IPS-15b (cell line): ENCODE measurements around the gene LRP8.

Experiments
- H3K27me3 ChIP-seq: one replicate; pipeline ENCODE4 v1.6.1; 2013; ENCODE audit warnings: low read length; ENCODE audit not compliant: control insufficient read depth, insufficient read depth
- H3K36me3 ChIP-seq: one replicate; pipeline ENCODE4 v1.6.1; 2013; ENCODE audit warnings: low read length; ENCODE audit not compliant: control insufficient read depth, insufficient read depth
- H3K4me1 ChIP-seq: one replicate; pipeline ENCODE4 v1.6.1; 2013; ENCODE audit warnings: mild to moderate bottlenecking, low read length; ENCODE audit not compliant: control insufficient read depth, insufficient read depth
- H3K4me3 ChIP-seq: one replicate; pipeline ENCODE4 v1.5.1; 2013; ENCODE audit warnings: low read depth, low read length
- H3K9ac ChIP-seq: one replicate; pipeline ENCODE4 v1.6.1; 2013; ENCODE audit warnings: low read depth, mild to moderate bottlenecking, low read length
- H3K9me3 ChIP-seq: one replicate; pipeline ENCODE4 v1.6.1; 2013; ENCODE audit warnings: mild to moderate bottlenecking, low read length; ENCODE audit not compliant: control insufficient read depth, insufficient read depth

LRP8 gene

GRCh38 chr1:53369034-53369750 lies 41.3 kb upstream of the LRP8 start:
- Histone ChIP-seq H3K9ac (no peak overlapping the region), H3K36me3 (no peaks in the 10 kb centered on the region), H3K27me3 (no peaks in the 10 kb centered on the region), H3K4me1 (no peaks in the 10 kb centered on the region), H3K9me3 (no peaks in the 10 kb centered on the region), H3K4me3 (no peak overlapping the region)

GRCh38 chr1:53368314-53369033 lies 40.6 kb upstream of the LRP8 start:
- Histone ChIP-seq H3K36me3 (no peaks in the 10 kb centered on the region), H3K9me3 (no peaks in the 10 kb centered on the region), H3K9ac (no peak overlapping the region), H3K4me1 (no peaks in the 10 kb centered on the region), H3K4me3 (no peak overlapping the region), H3K27me3 (no peaks in the 10 kb centered on the region)

DNA sequence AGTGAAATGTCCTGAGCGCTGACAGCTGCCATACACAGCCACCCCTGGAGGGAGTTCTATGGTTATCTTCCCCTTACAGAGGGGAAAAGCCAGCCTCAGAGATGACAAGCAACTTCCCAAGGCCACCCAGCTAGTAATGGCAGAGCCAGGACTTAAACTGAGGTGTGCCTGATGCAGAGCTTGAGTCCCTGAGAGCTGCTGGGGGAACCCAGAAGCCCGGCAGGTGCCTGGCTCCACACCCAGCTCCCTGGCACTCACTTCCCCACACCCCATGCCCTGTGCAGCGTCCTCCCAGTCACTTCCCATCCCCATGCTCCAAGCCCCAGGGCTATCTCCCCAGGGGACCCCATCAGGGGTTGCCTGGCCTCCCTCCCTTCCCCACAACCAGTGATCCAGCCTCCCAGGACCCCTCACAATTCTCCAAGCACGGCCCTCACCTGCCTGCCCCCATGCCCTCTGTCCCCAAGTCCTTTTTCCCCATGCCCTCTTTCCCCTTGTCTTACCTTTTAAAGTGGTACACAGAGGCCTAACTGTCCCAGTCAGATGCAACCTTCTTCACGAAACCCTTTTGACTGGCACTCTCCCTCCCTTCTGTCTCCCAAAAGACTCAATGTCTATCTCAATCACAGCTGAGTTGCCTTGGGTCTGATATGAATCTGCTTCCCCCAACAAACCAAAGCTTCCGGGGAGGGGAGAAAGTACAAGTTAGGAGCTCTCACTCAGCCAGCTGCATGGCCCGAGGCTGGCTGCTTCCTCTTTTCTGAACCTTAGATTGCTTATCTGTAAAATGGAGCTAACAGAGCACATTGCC lies 39.8 kb upstream of the LRP8 start:
- Histone ChIP-seq H3K4me1 (no peaks in the 10 kb centered on the region), H3K27me3 (no peaks in the 10 kb centered on the region), H3K9ac (no peak overlapping the region), H3K9me3 (no peaks in the 10 kb centered on the region), H3K36me3 (no peaks in the 10 kb centered on the region), H3K4me3 (no peak overlapping the region)

- no peak overlapping the region for H3K4me3 ChIP-seq
Observed at GRCh38 chr1:53366901-53367502, 39.1 kb upstream of the LRP8 start.

DNA sequence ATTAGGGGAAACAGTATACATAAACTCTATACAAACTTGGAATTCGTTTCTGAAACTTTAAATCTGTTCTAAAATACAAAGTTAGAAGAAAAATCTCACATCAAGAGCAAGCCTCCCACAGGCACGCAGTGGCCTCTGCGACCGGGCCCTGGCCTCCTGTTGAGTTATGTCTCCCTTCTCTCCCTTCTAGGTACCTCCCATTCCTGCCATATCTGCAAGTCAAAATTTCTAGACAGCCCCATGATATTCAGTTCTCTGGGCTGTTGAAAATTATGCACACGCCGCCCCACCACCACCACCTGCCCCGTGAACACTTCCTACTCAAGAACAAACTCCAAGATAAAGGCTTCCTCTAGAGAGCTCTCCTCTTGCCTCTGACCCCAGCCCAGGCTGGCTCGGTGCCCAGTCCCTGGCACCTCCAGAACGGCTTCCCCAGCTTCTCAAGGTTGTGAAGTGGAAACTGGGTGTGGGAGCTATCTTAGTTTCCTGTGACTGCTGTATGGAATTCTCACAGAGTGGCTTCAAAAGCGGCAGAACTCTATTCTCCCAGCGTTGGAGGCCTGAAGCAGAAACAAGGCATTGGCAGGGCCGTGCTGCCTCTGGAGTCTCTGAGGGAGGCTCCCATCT lies 37.7 kb upstream of the LRP8 start:
- H3K9ac ChIP-seq, result no peak overlapping the region
- H3K4me1 ChIP-seq, result no peaks in the 10 kb centered on the region
- H3K27me3 ChIP-seq, result no peaks in the 10 kb centered on the region
- no peaks in the 10 kb centered on the region for H3K36me3 ChIP-seq
- no peaks in the 10 kb centered on the region for H3K9me3 ChIP-seq
- H3K4me3 ChIP-seq, result no peak overlapping the region

More at GRCh38 chr1:53366901-53367502, 39.1 kb upstream of the LRP8 start:
- H3K27me3 ChIP-seq, result no peaks in the 10 kb centered on the region
- no peaks in the 10 kb centered on the region for H3K36me3 ChIP-seq
- no peak overlapping the region for H3K9ac ChIP-seq
- no peaks in the 10 kb centered on the region for H3K4me1 ChIP-seq
- H3K9me3 ChIP-seq, result no peaks in the 10 kb centered on the region

DNA sequence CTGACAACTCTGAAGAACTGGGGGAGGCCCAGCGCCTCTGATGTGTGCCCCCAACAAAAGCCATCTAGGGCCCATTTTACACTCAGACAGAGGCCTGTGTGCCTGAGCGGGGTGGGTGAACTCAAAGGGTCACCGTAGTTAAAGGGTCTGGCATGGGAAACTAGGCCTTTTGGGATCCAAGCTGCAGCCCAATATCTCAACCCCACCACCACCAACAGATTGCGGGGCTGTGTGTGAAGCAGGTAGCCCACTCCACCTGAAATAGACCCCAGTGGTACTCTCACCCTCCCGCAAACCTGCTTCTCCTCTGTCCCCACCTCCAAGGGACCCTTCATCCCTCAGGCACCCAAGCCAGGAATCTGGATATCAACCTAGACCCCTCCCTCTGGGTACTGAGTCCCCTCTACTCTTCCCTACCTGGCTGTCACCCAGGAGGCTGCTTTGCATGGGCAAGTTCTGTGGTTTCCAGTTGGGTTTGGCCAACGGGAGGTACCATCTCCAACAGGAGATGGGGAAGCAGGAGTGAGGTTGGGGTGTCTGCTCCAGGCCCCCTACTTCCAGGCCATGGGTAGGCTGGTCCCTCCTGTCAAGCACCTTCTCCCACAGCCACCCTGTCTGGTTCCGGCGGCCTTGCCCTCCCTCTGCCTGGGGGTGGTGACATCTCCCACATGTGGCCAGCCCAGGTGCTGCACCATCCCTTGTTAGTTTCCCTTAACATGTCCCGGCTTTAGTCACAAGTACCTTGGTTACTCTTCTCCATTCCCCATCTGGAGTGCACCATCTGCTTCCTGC lies 35.2 kb upstream of the LRP8 start:
- Histone ChIP-seq H3K4me1 (no peaks in the 10 kb centered on the region), H3K4me3 (no peak overlapping the region), H3K36me3 (no peaks in the 10 kb centered on the region), H3K9ac (no peak overlapping the region), H3K27me3 (no peaks in the 10 kb centered on the region), H3K9me3 (no peaks in the 10 kb centered on the region)

GRCh38 chr1:53362270-53362669 lies 34.4 kb upstream of the LRP8 start:
- Histone ChIP-seq H3K9me3 (no peaks in the 10 kb centered on the region), H3K4me3 (no peak overlapping the region), H3K4me1 (no peaks in the 10 kb centered on the region), H3K27me3 (no peaks in the 10 kb centered on the region), H3K36me3 (no peaks in the 10 kb centered on the region), H3K9ac (no peak overlapping the region)

GRCh38 chr1:53361541-53361961 lies 33.7 kb upstream of the LRP8 start:
- no peaks in the 10 kb centered on the region for H3K9me3 ChIP-seq
- no peaks in the 10 kb centered on the region for H3K36me3 ChIP-seq
- no peaks in the 10 kb centered on the region for H3K4me1 ChIP-seq
- H3K27me3 ChIP-seq, result no peaks in the 10 kb centered on the region
- no peak overlapping the region for H3K9ac ChIP-seq
- H3K4me3 ChIP-seq, result no peak overlapping the region

DNA sequence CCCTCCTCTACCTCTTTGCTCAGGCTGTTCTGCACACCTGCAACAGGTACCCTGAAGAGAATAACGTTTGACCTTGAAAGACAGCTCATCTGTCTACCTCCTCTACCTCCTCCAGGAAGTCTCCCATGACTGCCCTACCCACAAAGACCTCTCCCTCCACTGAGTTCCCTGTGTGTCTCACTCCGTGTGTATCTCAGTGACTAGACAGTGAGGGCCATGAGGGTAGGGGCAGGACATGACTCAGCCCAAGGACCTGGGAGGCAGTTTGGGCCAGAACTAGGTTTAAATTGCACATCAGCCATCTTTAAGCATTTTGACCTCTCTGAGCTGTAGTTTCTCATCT lies 32.0 kb upstream of the LRP8 start:
- no peaks in the 10 kb centered on the region for H3K27me3 ChIP-seq
- no peak overlapping the region for H3K9ac ChIP-seq
- H3K4me3 ChIP-seq, result no peak overlapping the region
- no peaks in the 10 kb centered on the region for H3K4me1 ChIP-seq
- no peaks in the 10 kb centered on the region for H3K9me3 ChIP-seq
- no peaks in the 10 kb centered on the region for H3K36me3 ChIP-seq

GRCh38 chr1:53359225-53359933 lies 31.5 kb upstream of the LRP8 start:
- Histone ChIP-seq H3K27me3 (no peaks in the 10 kb centered on the region), H3K9ac (no peak overlapping the region), H3K9me3 (no peaks in the 10 kb centered on the region), H3K4me3 (no peak overlapping the region), H3K4me1 (no peaks in the 10 kb centered on the region), H3K36me3 (no peaks in the 10 kb centered on the region)
